Endothelial cell of umbilical vein (primary cell): ENCODE results near the gene CHMP5. TPM values are rescaled to one million over a fixed set of nuclear protein-coding genes. Genes with fewer than 3 reads are reported as not detected.

Experiments
- BruUV-seq: library from RNA; stranded (reverse); fragments of 400-500 nt; replicated peaks from 2 replicates; lab custom pipeline; 2021; lab: Mats Ljungman, UMichigan
- CTCF ChIA-PET: fragments of 300-600, 350-600 bp; sonication (Branson Sonifier 250); formaldehyde crosslinking; loops from one replicate; lab custom pipeline; 2021; ENCODE audit warnings: antibody characterized with exemption, inconsistent platforms; lab: Charles Lee
- POLR2A ChIA-PET: fragments of 300-600, 350-600 bp; sonication (Branson Sonifier 250); formaldehyde crosslinking; loops from one replicate; lab custom pipeline; 2021; ENCODE audit warnings: antibody characterized with exemption, inconsistent platforms; lab: Charles Lee
- DNase-seq: peaks from one replicate; pipeline ENCODE4 v3.0.0-alpha.2; 2011; ENCODE audit warnings: low read depth, low spot score
- FAIRE-seq: peaks from 2 replicates; lab custom pipeline; 2011; peaks lifted over from hg19 to GRCh38; lab: Jason Lieb, UNC
- H2AFZ ChIP-seq: 2 replicates; pipeline ENCODE4 v1.6.0; 2012; ENCODE audit warnings: low read depth, low read length, control low read depth, inconsistent platforms
- H3K27ac ChIP-seq: 2 replicates; pipeline ENCODE4 v1.5.1; 2011; ENCODE audit warnings: low read depth, mild to moderate bottlenecking, control low read depth, low read length, moderate library complexity; ENCODE audit not compliant: insufficient read depth
- H3K27me3 ChIP-seq, 2 experiments: 2 replicates each; pipeline versions ENCODE4 v1.6.0 to v1.6.1; 2011; ENCODE audit warnings: low read length in 2 of 2, mixed read lengths in 1 of 2; ENCODE audit not compliant: control insufficient read depth in 2 of 2, insufficient read depth in 2 of 2
- H3K36me3 ChIP-seq, 2 experiments: 2 replicates in 1 of 2; 3 replicates in 1 of 2; pipeline ENCODE4 v1.5.1; 2011; ENCODE audit warnings: low read length in 2 of 2, mild to moderate bottlenecking in 1 of 2, moderate library complexity in 1 of 2; ENCODE audit not compliant: control insufficient read depth in 2 of 2, insufficient read depth in 2 of 2; ENCODE audit errors: extremely low read depth in 1 of 2
- H3K4me1 ChIP-seq: 3 replicates; pipeline ENCODE4 v1.5.1; 2011; ENCODE audit warnings: mild to moderate bottlenecking, low read length; ENCODE audit not compliant: control insufficient read depth, insufficient read depth; ENCODE audit errors: extremely low read depth
- H3K4me2 ChIP-seq: 2 replicates; pipeline ENCODE4 v1.6.1; 2011; ENCODE audit warnings: low read length, control low read depth, mixed read lengths; ENCODE audit not compliant: insufficient read depth
- H3K4me3 ChIP-seq, 3 experiments: fragments of 200-600 bp in 1 of 3; sonication (generic), shearing (Covaris generic) in 1 of 3; replicated peaks in 1 of 3; 2 replicates each; pipeline ENCODE4 v1.5.1; 2011 to 2016; ENCODE audit warnings: control low read depth in 3 of 3, low read length in 3 of 3, mild to moderate bottlenecking in 2 of 3, inconsistent platforms in 1 of 3, low read depth in 1 of 3, moderate library complexity in 1 of 3; ENCODE audit not compliant: insufficient read depth in 1 of 3
- H3K79me2 ChIP-seq: 2 replicates; pipeline ENCODE4 v1.6.0; 2012; ENCODE audit warnings: low read length, inconsistent platforms; ENCODE audit not compliant: control insufficient read depth, insufficient read depth
- H3K9ac ChIP-seq: replicated peaks from 2 replicates; pipeline ENCODE3; 2011; ENCODE audit warnings: low read length, control low read depth; ENCODE audit not compliant: insufficient read depth; ENCODE audit errors: extremely low read depth
- H3K9me1 ChIP-seq: replicated peaks from 3 replicates; pipeline ENCODE4 v1.6.0; 2011; ENCODE audit warnings: mild to moderate bottlenecking, low read length; ENCODE audit not compliant: control insufficient read depth, insufficient read depth; ENCODE audit errors: extremely low read depth
- H3K9me3 ChIP-seq: replicated peaks from 2 replicates; pipeline ENCODE4 v1.5.1; 2012; ENCODE audit warnings: low read length, inconsistent platforms; ENCODE audit not compliant: control insufficient read depth, insufficient read depth
- H4K20me1 ChIP-seq: replicated peaks from 2 replicates; pipeline ENCODE3; 2011; ENCODE audit warnings: mild to moderate bottlenecking, low read length; ENCODE audit not compliant: control insufficient read depth, insufficient read depth; ENCODE audit errors: extremely low read depth
- EZH2 ChIP-seq: IDR thresholded peaks from 2 replicates; pipeline ENCODE4 v1.6.1; 2012; ENCODE audit warnings: borderline replicate concordance, low read depth, mild to moderate bottlenecking, moderate library complexity, low read length, inconsistent platforms; ENCODE audit not compliant: severe bottlenecking
- FOS ChIP-seq: IDR thresholded peaks from 2 replicates; pipeline ENCODE4 v1.6.1; 2011; ENCODE audit warnings: mild to moderate bottlenecking, low read length, moderate library complexity, borderline replicate concordance; ENCODE audit not compliant: insufficient read depth
- GATA2 ChIP-seq: IDR thresholded peaks from 2 replicates; pipeline ENCODE4 v1.7.0; 2011; ENCODE audit warnings: low read depth, mild to moderate bottlenecking, moderate library complexity, mixed read lengths, low read length; ENCODE audit not compliant: insufficient read length, insufficient read depth
- JUN ChIP-seq: IDR thresholded peaks from 2 replicates; pipeline ENCODE4 v1.6.1; 2011; ENCODE audit warnings: borderline replicate concordance, low read depth; ENCODE audit not compliant: insufficient read length, insufficient read depth
- MYC ChIP-seq: IDR thresholded peaks from one replicate; pipeline ENCODE4 v1.6.1; 2011; ENCODE audit warnings: mild to moderate bottlenecking, low read depth, low read length
- POLR2A ChIP-seq: IDR thresholded peaks from 2 replicates; pipeline ENCODE4 v1.6.1; 2012; ENCODE audit warnings: low read depth, mild to moderate bottlenecking, control low read depth, low read length
- POLR2AphosphoS5 ChIP-seq: IDR thresholded peaks from 2 replicates; pipeline ENCODE4 v1.6.1; 2012; ENCODE audit warnings: low read depth, mild to moderate bottlenecking, control low read depth, low read length, moderate library complexity; ENCODE audit not compliant: insufficient read depth
- dilution Hi-C: fragments of 300-500 bp; cut with MboI; formaldehyde crosslinking; loops from one replicate; pipeline ENCODE4 v1.15.0; 2019; ENCODE audit warnings: low sequenced_read_pairs; ENCODE audit not compliant: extremely low pct_ligation_motif_present
- intact Hi-C: fragments of 100-400 bp; cut with micrococcal nuclease; formaldehyde crosslinking; loops from one replicate; pipeline ENCODE4 v1.10.0; 2022
- polyA plus RNA-seq, 4 experiments: library from polyadenylated mRNA; depleted of rRNA in 3 of 4; stranded (reverse) in 3 of 4; unstranded in 1 of 4; fragments of >200 nt; gene quantifications; 2 replicates each; pipeline versions ENCODE4 v1.2.1 to v1.2.3, GENCODE V29; 2011 to 2012; ENCODE audit warnings: missing spikeins in 1 of 4
- total RNA-seq: library from RNA; stranded (reverse); gene quantifications from 2 replicates; pipeline ENCODE4 v1.2.3, GENCODE V29; 2021
- TF ChIP-seq, protein P1 (sequence below), 2 donors: IDR thresholded peaks; 1 replicate in 1 of 2; 2 replicates in 1 of 2; pipeline ENCODE4 v1.5.1; 2011; ENCODE audit warnings: low read length in 2 of 2, mild to moderate bottlenecking in 2 of 2, moderate library complexity in 2 of 2, control low read depth in 1 of 2, inconsistent platforms in 1 of 2, low read depth in 1 of 2; ENCODE audit not compliant: insufficient read depth in 1 of 2; ENCODE audit errors: extremely low read depth in 1 of 2
- TF ChIP-seq, protein P2 (sequence below): IDR thresholded peaks from 2 replicates; pipeline ENCODE4 v1.6.1; 2011; ENCODE audit not compliant: insufficient read depth, insufficient read length

The CHMP5 gene
- total and polyA plus RNA-seq, 2 donors (not counting 3 experiments of a cell fraction or from before 2014, with no cell fraction given): 33.2 to 55.8 TPM

DNA sequence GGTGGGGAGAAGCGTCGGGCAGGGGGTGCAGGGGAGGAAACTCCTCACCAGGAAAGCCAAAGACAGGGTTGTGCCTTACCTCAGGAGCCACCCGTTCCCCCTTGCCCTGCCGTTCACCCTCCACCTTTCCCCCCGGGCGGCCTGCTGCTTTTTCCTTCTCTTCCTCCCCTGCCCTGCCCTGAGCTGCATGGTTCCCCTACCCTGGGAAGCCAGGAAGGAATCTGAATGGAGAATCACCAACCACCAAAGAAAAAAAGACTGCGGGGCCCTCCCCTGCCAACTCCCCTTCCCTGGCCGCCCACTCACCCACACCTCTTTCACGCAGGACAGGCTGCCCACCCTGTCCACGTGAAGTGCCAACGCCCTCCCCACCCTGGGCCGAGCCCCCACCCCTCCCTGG, 24.6 kb downstream of the CHMP5 start:
- Histone ChIP-seq H3K4me3 (peak overlapping the region in 2 of 3 experiments; percentile 57 to 79), H4K20me1 (no peaks in the 10 kb centered on the region), H3K4me1 (peaks cover 13% of the 10 kb centered on the region), H3K27ac (peak overlapping the region; percentile 92), H3K4me2 (peak overlapping the region; percentile 95), H3K79me2 (peaks cover 30% of the 10 kb centered on the region), H3K9me1 (no peaks in the 10 kb centered on the region), H2AFZ (no peak overlapping the region), H3K9me3 (no peaks in the 10 kb centered on the region), H3K9ac (peak overlapping the region; percentile 100), H3K27me3 (no peaks in the 10 kb centered on the region), H3K36me3 (peaks cover 0 to under 1% of the 10 kb centered on the region in 2 experiments)
- no TSS peak for BruUV-seq
- TF ChIP-seq JUN (no peak), POLR2AphosphoS5 (no peak), FOS (no peak), EZH2 (no peak), GATA2 (no peak), POLR2A (no peak), MYC (no peak)
- TF ChIP-seq, protein P1, sequence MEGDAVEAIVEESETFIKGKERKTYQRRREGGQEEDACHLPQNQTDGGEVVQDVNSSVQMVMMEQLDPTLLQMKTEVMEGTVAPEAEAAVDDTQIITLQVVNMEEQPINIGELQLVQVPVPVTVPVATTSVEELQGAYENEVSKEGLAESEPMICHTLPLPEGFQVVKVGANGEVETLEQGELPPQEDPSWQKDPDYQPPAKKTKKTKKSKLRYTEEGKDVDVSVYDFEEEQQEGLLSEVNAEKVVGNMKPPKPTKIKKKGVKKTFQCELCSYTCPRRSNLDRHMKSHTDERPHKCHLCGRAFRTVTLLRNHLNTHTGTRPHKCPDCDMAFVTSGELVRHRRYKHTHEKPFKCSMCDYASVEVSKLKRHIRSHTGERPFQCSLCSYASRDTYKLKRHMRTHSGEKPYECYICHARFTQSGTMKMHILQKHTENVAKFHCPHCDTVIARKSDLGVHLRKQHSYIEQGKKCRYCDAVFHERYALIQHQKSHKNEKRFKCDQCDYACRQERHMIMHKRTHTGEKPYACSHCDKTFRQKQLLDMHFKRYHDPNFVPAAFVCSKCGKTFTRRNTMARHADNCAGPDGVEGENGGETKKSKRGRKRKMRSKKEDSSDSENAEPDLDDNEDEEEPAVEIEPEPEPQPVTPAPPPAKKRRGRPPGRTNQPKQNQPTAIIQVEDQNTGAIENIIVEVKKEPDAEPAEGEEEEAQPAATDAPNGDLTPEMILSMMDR (IDR thresholded peaks at IDR 0.05; ENCODE audit: extremely low read depth in 1 of 2, insufficient read depth in 1 of 2, low read depth in 1 of 2, low read length in 2 of 2): no peak
- TF ChIP-seq, protein P2, sequence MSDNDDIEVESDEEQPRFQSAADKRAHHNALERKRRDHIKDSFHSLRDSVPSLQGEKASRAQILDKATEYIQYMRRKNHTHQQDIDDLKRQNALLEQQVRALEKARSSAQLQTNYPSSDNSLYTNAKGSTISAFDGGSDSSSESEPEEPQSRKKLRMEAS: no peak
- intact Hi-C loops: loop anchor here (5.0 kb wide), 3 partner anchors 63 to 433 kb away; partner anchors contain the start of gene AQP7
- ChIA-PET POLR2A (interaction anchor here (0.7 to 1.6 kb wide), 6 partner anchors 16 to 265 kb away, joined by 3 to 10 read pairs (median 4); partner anchors contain the start of genes BAG1, CHMP5 and NOL6), CTCF (interaction anchor here (0.6 to 2.8 kb wide), 11 partner anchors 16 to 228 kb away, joined by 3 to 31 read pairs (median 5); no protein-coding TSS in a partner anchor)
- FAIRE-seq: no peak
- peak; percentile 23 for DNase-seq
- dilution Hi-C loops: no loop called here
